HG02981 (cell line): ENCODE measurements around the gene MARVELD3.
"Not testable (repeated sequence)": the region's sequence is repeated elsewhere in the genome, so short reads cannot be mapped to it uniquely, and the experiment has no call there.

Experiments used
- ATAC-seq: cut with Tn5 transposase; IDR thresholded peaks from one replicate; pipeline ENCODE4 v1.9.1; 2021; ENCODE audit warnings: mild to moderate bottlenecking, moderate library complexity; ENCODE audit not compliant: unreplicated experiment

The MARVELD3 gene

DNA sequence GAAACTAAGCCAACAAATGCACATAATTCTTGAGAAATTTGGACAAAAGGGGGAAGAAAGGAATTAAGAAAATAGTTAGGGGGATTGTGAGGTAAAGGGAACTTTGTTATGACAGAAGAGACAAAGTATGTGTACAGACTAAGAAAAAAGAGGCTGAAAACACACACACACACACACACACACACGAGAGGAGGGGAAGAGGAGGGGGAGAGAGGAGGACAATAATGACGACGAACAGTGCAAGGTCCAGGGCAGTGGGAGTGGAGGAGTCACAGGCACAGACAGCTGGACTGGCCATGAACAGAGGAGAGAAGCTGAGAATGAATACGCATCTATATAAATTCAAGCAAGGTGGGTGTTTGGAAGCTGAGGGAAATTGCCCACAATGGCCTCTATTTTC is 44.6 kb downstream of the MARVELD3 start:
- ATAC-seq: no peak

- no peak for ATAC-seq
These were observed 45.2 kb downstream of the MARVELD3 start for GRCh38 chr16:71671165-71671564.

- no peak for ATAC-seq
These were observed 46.1 kb downstream of the MARVELD3 start for GRCh38 chr16:71672125-71672524.

- no peak for ATAC-seq
These were observed 47.0 kb downstream of the MARVELD3 start for GRCh38 chr16:71672803-71673581.

GRCh38 chr16:71673582-71673973 is 47.6 kb downstream of the MARVELD3 start:
- no peak for ATAC-seq

DNA sequence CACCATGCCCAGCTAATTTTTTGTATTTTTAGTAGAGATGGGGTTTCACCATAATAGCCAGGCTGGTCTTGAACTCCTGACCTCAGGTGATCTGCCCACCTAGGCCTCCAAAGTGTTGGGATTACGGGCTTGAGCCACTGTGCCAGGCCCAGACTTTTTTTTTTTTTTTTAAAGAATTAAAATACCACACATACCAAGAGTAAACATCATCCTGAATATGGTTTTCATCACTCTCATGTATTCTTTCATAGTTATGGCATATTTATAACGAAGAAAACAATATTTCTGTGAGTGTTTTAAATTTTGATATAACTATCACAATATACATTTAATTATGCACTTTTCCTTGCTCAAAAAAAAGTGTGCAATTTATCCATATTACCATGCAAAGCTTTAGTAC is 48.2 kb downstream of the MARVELD3 start:
- no peak for ATAC-seq

DNA sequence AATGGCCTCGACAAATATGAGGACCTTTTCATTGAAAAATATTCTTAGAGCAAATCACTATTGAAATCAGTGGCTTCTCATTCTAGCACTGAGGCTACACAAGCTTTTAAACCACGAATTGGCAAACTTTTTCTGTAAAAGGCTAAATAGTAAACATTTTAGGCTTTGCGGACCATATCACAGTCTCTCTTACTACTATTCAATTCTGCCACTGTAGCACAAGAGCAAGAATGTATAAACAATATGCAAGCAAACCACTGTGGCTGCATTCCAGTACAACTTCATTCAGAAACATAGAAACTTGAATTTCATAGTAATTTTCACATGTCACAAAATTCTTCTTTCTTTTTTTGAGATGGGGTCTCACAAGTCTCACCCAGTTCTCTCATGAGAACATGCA is 49.4 kb downstream of the MARVELD3 start:
- ATAC-seq: no peak

- no peak for ATAC-seq
These were observed 50.3 kb downstream of the MARVELD3 start for GRCh38 chr16:71676236-71676635.

DNA sequence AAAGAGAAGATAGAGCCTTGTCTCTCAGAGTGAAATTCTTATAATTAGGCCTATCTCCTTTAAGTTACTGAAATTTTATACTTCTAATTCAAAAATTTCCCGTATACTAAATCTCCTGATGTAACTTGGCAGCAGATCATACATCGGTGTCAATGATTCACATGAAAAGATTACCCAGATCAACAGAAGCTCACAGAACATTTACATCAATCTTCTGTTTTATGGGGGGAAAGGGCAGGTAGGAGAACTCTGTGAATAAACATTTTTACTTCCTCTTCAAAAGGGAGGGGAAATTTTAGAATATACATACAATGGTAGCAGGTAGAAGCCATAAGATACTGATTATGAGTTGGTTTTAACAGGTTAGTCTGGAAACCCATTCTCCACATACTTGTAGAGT is 55.4 kb downstream of the MARVELD3 start:
- ATAC-seq: no peak

GRCh38 chr16:71684280-71684679 is 58.3 kb downstream of the MARVELD3 start:
- ATAC-seq: not testable (repeated sequence)
